IMR-90 (cell line): ENCODE data around the gene HTN3. TPM values are rescaled to one million over a fixed set of nuclear protein-coding genes. Genes with fewer than 3 reads are reported as not detected.

ENCODE experiments used
- ATAC-seq: fragments of 200-7000 bp; cut with Tn5 transposase; 2 replicates; pipeline ENCODE4 v1.9.1; 2020; ENCODE audit warnings: low read depth, mild to moderate bottlenecking, moderate library complexity
- BruUV-seq: library from RNA; stranded (reverse); fragments of 400-500 nt; replicated peaks from 2 replicates; lab custom pipeline; 2021; lab: Mats Ljungman, UMichigan
- CTCF ChIA-PET: fragments of 300-600 bp; formaldehyde crosslinking; extraction: SDS; loops from one replicate; lab custom pipeline; 2021; ENCODE audit warnings: antibody characterized with exemption; lab: Yijun Ruan, JAX
- POLR2A ChIA-PET: fragments of 300-600 bp; sonication (Branson Sonifier 250); formaldehyde crosslinking; loops from one replicate; lab custom pipeline; 2022; ENCODE audit warnings: antibody characterized with exemption; ENCODE audit not compliant: unreplicated experiment; lab: Charles Lee
- DNase-seq: peaks from one replicate; pipeline ENCODE4 v3.0.0; 2013
- H2AFZ ChIP-seq: replicated peaks from 2 replicates; pipeline ENCODE3; 2013; ENCODE audit warnings: low read length, mild to moderate bottlenecking; ENCODE audit not compliant: poor library complexity
- H2AK5ac ChIP-seq: 2 replicates; pipeline ENCODE4 v1.6.1; 2013; ENCODE audit warnings: low read depth, low read length, inconsistent platforms
- H2AK9ac ChIP-seq: replicated peaks from 2 replicates; pipeline ENCODE3; 2013; ENCODE audit warnings: mild to moderate bottlenecking, low read depth, low read length, moderate library complexity; ENCODE audit not compliant: poor library complexity
- H2BK120ac ChIP-seq: 2 replicates; pipeline ENCODE4 v1.6.1; 2013; ENCODE audit warnings: low read depth, low read length, inconsistent platforms
- H2BK15ac ChIP-seq: 3 replicates; pipeline ENCODE4 v1.6.1; 2013; ENCODE audit warnings: low read depth, low read length, inconsistent platforms
- H2BK20ac ChIP-seq: 2 replicates; pipeline ENCODE4 v1.6.1; 2013; ENCODE audit warnings: low read depth, mild to moderate bottlenecking, inconsistent platforms, low read length, moderate library complexity
- H2BK5ac ChIP-seq: 2 replicates; pipeline ENCODE4 v1.6.1; 2013; ENCODE audit warnings: mild to moderate bottlenecking, low read depth, low read length, inconsistent platforms; ENCODE audit not compliant: poor library complexity, severe bottlenecking
- H3K14ac ChIP-seq: replicated peaks from 2 replicates; pipeline ENCODE4 v1.6.1; 2013; ENCODE audit warnings: low read depth, low read length, inconsistent platforms
- H3K18ac ChIP-seq: 2 replicates; pipeline ENCODE4 v1.6.1; 2013; ENCODE audit warnings: low read depth, low read length, control low read depth
- H3K23ac ChIP-seq: 2 replicates; pipeline ENCODE4 v1.6.1; 2013; ENCODE audit warnings: low read depth, low read length, inconsistent platforms
- H3K27ac ChIP-seq: 2 replicates; pipeline ENCODE4 v1.5.1; 2013; ENCODE audit warnings: mild to moderate bottlenecking, control low read depth, low read length; ENCODE audit not compliant: insufficient read depth
- H3K27me3 ChIP-seq: 2 replicates; pipeline ENCODE4 v1.6.1; 2013; ENCODE audit warnings: low read length; ENCODE audit not compliant: control insufficient read depth, insufficient read depth
- H3K36me3 ChIP-seq: 2 replicates; pipeline ENCODE4 v1.6.1; 2013; ENCODE audit warnings: low read length, mixed read lengths; ENCODE audit not compliant: control insufficient read depth, insufficient read depth
- H3K4ac ChIP-seq: 2 replicates; pipeline ENCODE4 v1.6.1; 2013; ENCODE audit warnings: low read depth, low read length, inconsistent platforms
- H3K4me1 ChIP-seq: 2 replicates; pipeline ENCODE4 v1.6.1; 2013; ENCODE audit warnings: low read length, mixed read lengths; ENCODE audit not compliant: control insufficient read depth, insufficient read depth
- H3K4me2 ChIP-seq: 2 replicates; pipeline ENCODE4 v1.6.1; 2013; ENCODE audit warnings: low read depth, mild to moderate bottlenecking, control low read depth, low read length, moderate library complexity
- H3K4me3 ChIP-seq: 2 replicates; pipeline ENCODE4 v1.5.1; 2013; ENCODE audit warnings: low read depth, mild to moderate bottlenecking, control low read depth, low read length, moderate library complexity; ENCODE audit not compliant: insufficient read depth
- H3K56ac ChIP-seq: 2 replicates; pipeline ENCODE4 v1.6.1; 2013; ENCODE audit warnings: low read length, inconsistent platforms; ENCODE audit not compliant: insufficient read depth; ENCODE audit errors: extremely low read depth
- H3K79me1 ChIP-seq, 2 experiments: 2 replicates each; pipeline ENCODE4 v1.6.1; 2013; ENCODE audit warnings: low read length in 2 of 2, inconsistent platforms in 1 of 2, low read depth in 1 of 2
- H3K9ac ChIP-seq: 2 replicates; pipeline ENCODE4 v1.6.1; 2013; ENCODE audit warnings: low read depth, low read length, control low read depth
- H3K9me1 ChIP-seq: 2 replicates; pipeline ENCODE4 v1.6.1; 2013; ENCODE audit warnings: low read length, inconsistent platforms; ENCODE audit not compliant: insufficient read depth
- H3K9me3 ChIP-seq: 2 replicates; pipeline ENCODE4 v1.6.1; 2013; ENCODE audit warnings: low read length; ENCODE audit not compliant: control insufficient read depth, insufficient read depth
- H4K20me1 ChIP-seq: 2 replicates; pipeline ENCODE4 v1.6.1; 2013; ENCODE audit warnings: low read length, inconsistent platforms; ENCODE audit not compliant: insufficient read depth
- H4K5ac ChIP-seq: 2 replicates; pipeline ENCODE4 v1.6.1; 2013; ENCODE audit warnings: mild to moderate bottlenecking, low read depth, low read length, control low read depth
- H4K8ac ChIP-seq, 2 experiments: 2 replicates each; pipeline ENCODE4 v1.6.1; 2013; ENCODE audit warnings: low read depth in 2 of 2, low read length in 2 of 2, control low read depth in 1 of 2, inconsistent platforms in 1 of 2
- H4K91ac ChIP-seq: 2 replicates; pipeline ENCODE4 v1.6.1; 2013; ENCODE audit warnings: low read depth, low read length, inconsistent platforms; ENCODE audit not compliant: insufficient read depth
- BHLHE40 ChIP-seq: fragments of 150-350 bp; IDR thresholded peaks from 2 replicates; pipeline ENCODE4 v1.6.1; 2016; ENCODE audit warnings: mild to moderate bottlenecking, low read depth, low read length
- CEBPB ChIP-seq: IDR thresholded peaks from 2 replicates; pipeline ENCODE4 v1.6.1; 2012; ENCODE audit warnings: low read depth, low read length, improper control_type of control experiment
- CHD1 ChIP-seq: IDR thresholded peaks from 2 replicates; pipeline ENCODE4 v1.6.1; 2012; ENCODE audit warnings: low read depth, low read length, improper control_type of control experiment
- CTCF ChIP-seq: conservative IDR thresholded peaks from 2 replicates; pipeline ENCODE4 v1.5.1; 2012; ENCODE audit warnings: mild to moderate bottlenecking, low read depth, low read length, improper control_type of control experiment
- ELK1 ChIP-seq: fragments of 150-350 bp; IDR thresholded peaks from 2 replicates; pipeline ENCODE4 v1.6.1; 2016; ENCODE audit warnings: low read depth, mild to moderate bottlenecking, low read length, moderate library complexity, borderline replicate concordance
- FOS ChIP-seq: fragments of 150-350 bp; IDR thresholded peaks from 2 replicates; pipeline ENCODE4 v1.6.1; 2016; ENCODE audit warnings: low read depth, low read length
- MAFK ChIP-seq: IDR thresholded peaks from 2 replicates; pipeline ENCODE4 v1.6.1; 2012; ENCODE audit warnings: low read depth, low read length, improper control_type of control experiment
- MAZ ChIP-seq: IDR thresholded peaks from 2 replicates; pipeline ENCODE4 v1.6.1; 2012; ENCODE audit warnings: low read depth, mild to moderate bottlenecking, low read length, improper control_type of control experiment, moderate library complexity, borderline replicate concordance
- MXI1 ChIP-seq: IDR thresholded peaks from 2 replicates; pipeline ENCODE4 v1.6.1; 2012; ENCODE audit warnings: low read depth, mild to moderate bottlenecking, low read length, moderate library complexity, borderline replicate concordance
- NFE2L2 ChIP-seq: fragments of 150-350 bp; IDR thresholded peaks from 2 replicates; pipeline ENCODE4 v1.6.1; 2016; ENCODE audit warnings: low read depth, mild to moderate bottlenecking, low read length
- POLR2A ChIP-seq: IDR thresholded peaks from 2 replicates; pipeline ENCODE4 v1.6.1; 2012; ENCODE audit warnings: mild to moderate bottlenecking, low read depth, low read length
- RAD21 ChIP-seq: IDR thresholded peaks from 2 replicates; pipeline ENCODE4 v1.6.1; 2012; ENCODE audit warnings: low read length, improper control_type of control experiment
- RCOR1 ChIP-seq: IDR thresholded peaks from 2 replicates; pipeline ENCODE4 v1.6.1; 2012; ENCODE audit warnings: mild to moderate bottlenecking, low read length, improper control_type of control experiment; ENCODE audit not compliant: insufficient replicate concordance
- RFX5 ChIP-seq: IDR thresholded peaks from 2 replicates; pipeline ENCODE4 v1.8.0; 2012; ENCODE audit warnings: low read depth, mild to moderate bottlenecking, low read length, moderate library complexity
- SMC3 ChIP-seq: fragments of 150-350 bp; IDR thresholded peaks from 2 replicates; pipeline ENCODE4 v1.6.1; 2016; ENCODE audit warnings: low read depth, mild to moderate bottlenecking, antibody characterized with exemption, low read length, moderate library complexity
- USF2 ChIP-seq: fragments of 150-350 bp; IDR thresholded peaks from 2 replicates; pipeline ENCODE4 v1.6.1; 2017; ENCODE audit warnings: mild to moderate bottlenecking, antibody characterized with exemption, low read length, low read depth
- WGBS, 2 experiments: methylation state at CpG; one replicate each; pipeline versions ENCODE4 v1.1.5 to v1.1.7; 2013; ENCODE audit warnings: missing lambda C conversion rate in 2 of 2; ENCODE audit not compliant: insufficient read length in 1 of 2; ENCODE audit errors: extremely low coverage in 2 of 2; 5-methylcytosine and 5-hydroxymethylcytosine counted together
- dilution Hi-C: fragments of 300-500 bp; cut with HindIII; formaldehyde crosslinking; loops from one replicate; pipeline ENCODE4 v1.14.3; 2018; ENCODE audit warnings: low sequenced_read_pairs; ENCODE audit not compliant: unreplicated experiment
- in situ Hi-C: fragments of 300-500 bp; cut with MboI; formaldehyde crosslinking; loops from 3 replicates; pipeline ENCODE4 v1.14.3; 2019; ENCODE audit warnings: low sequenced_read_pairs, inconsistent platforms, mixed read lengths
- intact Hi-C: fragments of 100-400 bp; cut with micrococcal nuclease; formaldehyde crosslinking; loops from 2 replicates; pipeline ENCODE4 v1.10.0; 2022
- polyA plus RNA-seq, 3 experiments: library from polyadenylated mRNA; depleted of rRNA; stranded (reverse); fragments of >200 nt; gene quantifications; 2 replicates each; pipeline ENCODE4 v1.2.3, GENCODE V29; 2012; ENCODE audit warnings: low replicate concordance in 1 of 3
- total RNA-seq: library from RNA; depleted of rRNA; stranded (reverse); fragments of >200 nt; gene quantifications from 2 replicates; pipeline ENCODE4 v1.2.3, GENCODE V29; 2012

Gene HTN3
- total and polyA plus RNA-seq, 2 of the 4 experiments (the other 2 are of a cell fraction) = not detected

GRCh38 chr4:70041652-70042286 is 13.5 kb downstream of the HTN3 start:
- Histone ChIP-seq H3K18ac (no peak overlapping the region), H3K9me1 (no peaks in the 10 kb centered on the region), H3K9me3 (peaks cover 3% of the 10 kb centered on the region; the same call in 1 of the 2 replicates), H3K79me1 (no peaks in the 10 kb centered on the region), H3K4me2 (no peak overlapping the region), H2BK5ac (no peak overlapping the region), H2BK15ac (no peak overlapping the region), H3K4ac (no peak overlapping the region), H3K56ac (no peak overlapping the region), H3K27ac (no peak overlapping the region), H4K5ac (no peak overlapping the region), H3K9ac (no peak overlapping the region), H2AK9ac (no peak overlapping the region), H3K4me1 (no peaks in the 10 kb centered on the region), H3K4me3 (no peak overlapping the region), H2BK120ac (no peak overlapping the region), H2AK5ac (no peak overlapping the region), H3K27me3 (no peaks in the 10 kb centered on the region), H3K14ac (no peak overlapping the region), H4K20me1 (no peaks in the 10 kb centered on the region), H4K91ac (no peak overlapping the region), H3K36me3 (no peaks in the 10 kb centered on the region), H4K8ac (no peak overlapping the region), H2BK20ac (no peak overlapping the region), H3K23ac (no peak overlapping the region), H2AFZ (no peak overlapping the region)
- POLR2A ChIA-PET = no interaction called here
- dilution Hi-C loops (no loop called here), in situ Hi-C loops (no loop called here), intact Hi-C loops (no loop called here)
- TF ChIP-seq CTCF = no peak
- no peak for TF ChIP-seq ELK1
- TF ChIP-seq BHLHE40 = no peak
- no peak for TF ChIP-seq POLR2A
- TF ChIP-seq CHD1 = no peak
- TF ChIP-seq CEBPB = no peak
- no peak for TF ChIP-seq RAD21
- no peak for TF ChIP-seq RCOR1
- TF ChIP-seq NFE2L2 = no peak
- no peak for TF ChIP-seq MAZ
- no peak for TF ChIP-seq MXI1
- no peak for TF ChIP-seq MAFK
- TF ChIP-seq USF2 = no peak
- no peak for TF ChIP-seq RFX5
- no peak for TF ChIP-seq SMC3
- TF ChIP-seq FOS = no peak
- CTCF ChIA-PET = no interaction called here
- no CpG with 5 or more reads among the region's 7 CpGs for WGBS, 2 experiments
- no peak for ATAC-seq
- BruUV-seq = no TSS peak
- DNase-seq = no peak
